Stimulated activated CD4-positive, alpha-beta T cell treated with anti-CD3 and anti-CD28 coated beads, Interleukin-1b, Interleukin-23, amount 100 ng/mL, for 1 hour (primary cell): ENCODE data around the gene DTYMK.
"Not testable (repeated sequence)": the region's sequence is repeated elsewhere in the genome, so short reads cannot be mapped to it uniquely, and the experiment has no call there.

Experiments used
- DNase-seq, 2 donors: peaks; one replicate each; pipeline ENCODE4 v3.0.0-alpha.2; 2020; ENCODE audit warnings: low read depth in 2 of 2

The DTYMK gene

GRCh38 chr2:241672243-241673188 lies 14.1 kb downstream of the DTYMK start:
- DNase-seq: no peak

DNA sequence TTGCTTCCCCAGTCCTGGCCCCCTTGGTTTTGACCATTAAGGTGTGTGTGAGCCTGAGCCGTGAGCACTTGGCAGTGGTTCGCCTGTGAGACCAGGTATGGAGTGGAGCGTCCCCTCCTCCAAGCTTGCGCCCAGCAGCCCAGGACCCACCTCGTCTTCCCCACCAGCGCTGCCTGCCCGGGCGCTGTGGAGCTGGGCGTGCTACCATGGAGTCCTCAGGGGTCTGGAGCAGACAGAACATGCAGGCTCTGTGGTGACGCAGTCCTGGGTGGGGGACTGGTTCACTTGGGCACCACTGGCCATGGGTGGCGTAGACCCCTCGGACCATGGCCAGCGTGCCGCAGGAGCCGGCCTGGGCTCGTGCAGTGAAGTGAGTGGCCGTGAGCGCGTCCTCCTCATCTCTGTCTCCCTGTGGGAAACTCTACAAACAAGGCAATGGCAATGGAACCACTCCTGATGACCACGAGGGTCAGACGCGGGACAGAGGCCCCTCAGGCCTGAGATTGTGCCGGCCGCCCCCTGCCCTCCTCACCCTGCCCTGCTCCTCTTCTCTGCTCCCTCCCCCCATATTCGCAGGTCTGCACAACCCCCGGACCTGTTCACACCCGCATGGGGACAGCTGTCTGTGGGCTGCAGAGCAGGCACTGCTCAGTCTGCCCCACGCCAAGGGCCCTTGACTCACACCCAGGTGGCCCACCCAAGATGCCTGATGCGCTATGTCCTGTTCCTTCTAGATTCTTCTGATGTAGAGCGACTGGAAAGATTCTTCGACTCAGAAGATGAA lies 15.0 kb downstream of the DTYMK start:
- no peak for DNase-seq

GRCh38 chr2:241670333-241671110 lies 16.1 kb downstream of the DTYMK start:
- DNase-seq: no peak

- DNase-seq: no peak
Observed at GRCh38 chr2:241668839-241669238, 17.8 kb downstream of the DTYMK start.

GRCh38 chr2:241668354-241668753 lies 18.3 kb downstream of the DTYMK start:
- no peak for DNase-seq

DNA sequence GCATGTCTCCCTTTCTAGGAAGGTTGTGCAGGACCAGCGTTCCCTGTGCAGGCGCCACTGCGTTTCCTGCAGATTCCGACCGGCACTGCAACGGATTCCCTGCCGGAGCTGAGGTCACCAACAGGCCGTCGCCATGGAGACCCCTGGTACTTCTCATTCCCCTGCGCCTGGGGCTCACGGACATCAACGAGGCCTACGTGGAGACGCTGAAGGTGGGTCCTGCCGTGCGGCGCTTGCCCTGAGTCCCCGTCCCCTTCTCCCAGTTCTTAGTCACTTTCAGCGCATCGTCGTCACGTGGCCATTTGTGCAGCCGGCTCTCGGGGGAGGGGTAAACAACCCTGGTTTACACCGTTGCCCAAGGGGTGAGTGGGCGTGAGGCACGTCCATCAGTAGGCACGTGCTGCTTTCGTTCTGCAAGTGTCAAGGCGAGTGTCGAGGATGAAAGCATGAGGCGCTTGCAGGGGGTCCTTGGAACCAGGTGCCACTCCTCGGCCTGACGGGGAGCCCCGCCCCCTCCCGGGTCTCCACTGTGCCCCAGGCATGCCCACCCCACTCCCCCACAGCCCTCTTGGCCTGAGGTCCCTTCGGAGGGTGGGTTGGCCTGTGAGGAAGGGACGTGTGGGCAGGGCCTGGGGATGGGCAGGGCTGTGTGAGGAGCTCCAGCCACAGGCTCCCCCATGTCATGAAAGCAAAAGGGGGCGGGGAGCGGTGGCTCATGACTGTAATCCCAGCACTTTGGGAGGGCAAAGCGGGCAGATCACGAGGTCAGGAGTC lies 19.8 kb downstream of the DTYMK start:
- DNase-seq: no peak

DNA sequence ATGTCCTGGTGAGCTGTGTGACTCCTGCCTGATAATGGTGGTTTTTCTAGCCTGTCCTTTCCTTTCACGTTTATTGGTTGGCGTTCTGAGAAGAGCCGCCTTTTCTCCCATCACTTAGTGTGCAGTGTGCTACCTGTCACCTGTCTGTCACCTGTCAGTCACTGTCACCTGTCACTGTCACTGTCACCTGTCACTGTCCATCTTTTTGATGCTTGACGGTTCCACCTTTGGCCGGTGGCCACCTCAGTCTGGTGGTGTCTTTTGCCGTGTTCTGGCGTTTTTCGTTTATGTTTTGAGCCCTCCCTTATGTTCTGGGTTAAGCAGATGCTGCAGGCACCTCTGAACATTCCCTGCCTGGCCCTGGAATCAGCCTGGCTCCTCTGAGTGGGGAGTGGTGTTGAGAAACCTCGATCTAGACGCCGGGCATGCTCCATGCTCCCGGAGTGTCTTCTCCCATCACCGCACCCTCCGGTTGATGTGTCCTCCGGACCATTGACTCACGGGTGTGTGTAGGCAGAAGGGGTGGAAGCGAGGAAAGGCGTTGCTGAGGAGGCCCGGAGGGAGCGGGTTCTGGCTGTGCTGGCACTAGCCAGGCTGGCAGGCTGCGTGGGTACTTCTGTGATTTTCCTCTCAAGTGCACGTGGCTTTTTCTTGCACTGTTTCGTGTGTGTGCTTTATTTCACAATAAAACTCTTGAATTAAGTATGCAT lies 20.7 kb downstream of the DTYMK start:
- no peak for DNase-seq

DNA sequence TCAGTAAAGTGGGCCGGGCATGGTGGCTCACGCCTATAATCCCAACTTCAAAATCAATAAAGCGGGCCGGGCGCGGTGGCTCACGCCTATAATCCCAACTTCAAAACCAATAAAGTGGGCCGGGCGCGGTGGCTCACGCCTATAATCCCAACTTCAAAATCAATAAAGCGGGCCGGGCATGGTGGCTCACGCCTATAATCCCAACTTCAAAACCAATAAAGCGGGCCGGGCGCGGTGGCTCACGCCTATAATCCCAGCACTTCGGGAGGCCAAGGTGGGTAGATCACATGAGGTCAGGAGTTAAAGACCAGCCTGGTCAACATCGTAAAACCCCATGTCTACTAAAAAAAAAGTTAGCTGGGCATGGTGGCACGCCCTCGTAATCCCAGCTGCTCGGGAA lies 23.9 kb downstream of the DTYMK start:
- not testable (repeated sequence) for DNase-seq

- DNase-seq: no peak
Observed at GRCh38 chr2:241660593-241661213, 25.9 kb downstream of the DTYMK start.

- no peak for DNase-seq
Observed at GRCh38 chr2:241659150-241659739, 27.4 kb downstream of the DTYMK start.

- no peak for DNase-seq
Observed at GRCh38 chr2:241658296-241658695, 28.3 kb downstream of the DTYMK start.

GRCh38 chr2:241657786-241658254 lies 28.8 kb downstream of the DTYMK start:
- DNase-seq: no peak

- DNase-seq: no peak
Observed at GRCh38 chr2:241656190-241656741, 30.3 kb downstream of the DTYMK start.

DNA sequence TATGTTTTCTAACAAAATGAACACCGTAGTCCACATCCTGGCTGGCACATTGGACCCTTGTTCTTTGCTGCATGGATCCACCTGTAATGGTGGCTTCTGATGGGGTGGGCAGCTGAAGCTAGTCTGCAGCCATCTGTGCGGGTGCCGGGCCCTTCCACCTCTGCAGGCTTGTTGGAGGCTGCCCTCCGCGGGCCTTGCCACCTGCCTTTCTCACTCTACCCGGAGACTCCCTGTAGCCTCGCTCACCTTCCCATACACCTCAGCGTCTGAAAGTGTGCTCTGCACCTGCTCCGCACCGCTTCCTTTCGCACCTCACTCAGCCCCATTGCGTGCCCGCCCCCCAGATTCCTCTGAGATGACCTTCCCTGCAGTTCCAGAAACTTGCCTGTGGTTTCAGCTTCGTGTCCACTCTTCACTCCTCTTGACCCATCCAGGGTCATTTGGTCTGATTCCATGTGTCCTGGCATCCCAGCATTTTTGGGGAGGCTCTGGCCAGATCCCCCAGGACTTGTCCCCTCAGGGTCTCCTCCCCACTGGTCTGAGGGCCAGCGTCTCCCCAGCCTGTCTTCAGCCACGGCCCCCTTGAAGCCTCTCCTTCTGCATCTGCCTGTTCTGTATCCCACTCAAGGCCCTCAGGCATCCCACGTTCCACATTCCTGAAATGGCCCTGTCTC lies 31.0 kb downstream of the DTYMK start:
- no peak for DNase-seq

GRCh38 chr2:241654551-241654950 lies 32.1 kb downstream of the DTYMK start:
- no peak for DNase-seq

- DNase-seq: no peak
Observed at GRCh38 chr2:241653210-241653750, 33.3 kb downstream of the DTYMK start.

GRCh38 chr2:241652722-241653121 lies 33.9 kb downstream of the DTYMK start:
- DNase-seq: no peak

DNA sequence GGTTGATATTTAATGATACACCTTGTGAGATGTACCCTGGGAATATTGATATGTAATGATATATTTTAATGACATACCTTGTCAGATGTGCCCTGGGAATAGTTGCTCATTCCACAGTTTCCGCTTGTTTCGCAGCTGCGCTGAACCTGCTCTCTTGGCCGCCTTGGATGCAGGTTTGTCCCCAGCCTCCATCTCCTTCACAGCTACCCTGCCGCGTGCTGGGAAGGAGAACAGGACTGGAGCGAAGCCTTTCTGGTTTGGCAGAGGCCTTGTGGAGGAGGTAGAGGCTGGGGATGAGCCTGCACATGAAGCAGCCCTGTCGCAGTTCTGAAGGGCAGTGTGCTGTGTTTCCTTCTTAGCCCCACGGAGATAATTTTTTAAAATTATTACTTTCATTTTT lies 34.5 kb downstream of the DTYMK start:
- no peak for DNase-seq
